ENCODE measurements around the gene CARD9.

Gene CARD9

DNA sequence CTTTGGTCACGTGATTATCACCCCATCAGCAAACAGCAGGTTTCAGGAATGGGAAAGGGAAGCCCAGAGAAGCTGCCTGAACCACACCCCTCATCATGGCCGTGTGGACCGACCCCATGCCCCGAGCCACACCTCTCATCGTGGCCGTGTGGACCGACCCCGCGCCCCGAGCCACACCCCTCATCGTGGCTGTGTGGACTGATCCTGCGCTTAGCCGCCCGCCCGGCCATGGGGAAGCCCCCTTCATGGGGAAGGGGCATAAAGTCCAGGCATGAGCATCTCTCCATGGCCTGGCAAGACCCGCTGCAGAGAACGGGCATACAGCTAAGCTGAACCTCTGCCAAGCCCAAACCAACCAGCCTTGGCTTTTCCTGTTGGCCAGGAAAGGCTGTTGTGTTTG is 20.1 kb upstream of the CARD9 start:
- H3K4me3 ChIP-seq (ENCODE audit: low read depth, low read length), result no peak overlapping the region
- H3K27ac ChIP-seq (ENCODE audit: extremely low read depth, low read depth, low read length), result no peak overlapping the region
- TF ChIP-seq ZNF423 (tag by site-specific recombination; IDR thresholded peaks at IDR 0.05) (no peak), ZFP37 (tag by site-specific recombination; IDR thresholded peaks at IDR 0.05) (no peak), ZNF140 (tag by site-specific recombination; IDR thresholded peaks at IDR 0.05) (no peak), ZNF658 (tag by site-specific recombination; IDR thresholded peaks at IDR 0.05) (no peak), GLIS1 (tag by site-specific recombination; IDR thresholded peaks at IDR 0.05) (no peak), HOXD13 (CRISPR knock-in tag; IDR thresholded peaks at IDR 0.05; ENCODE audit: borderline replicate concordance) (no peak), ZNF324 (tag by site-specific recombination; IDR thresholded peaks at IDR 0.05) (no peak)
- TF ChIP-seq, protein P1, sequence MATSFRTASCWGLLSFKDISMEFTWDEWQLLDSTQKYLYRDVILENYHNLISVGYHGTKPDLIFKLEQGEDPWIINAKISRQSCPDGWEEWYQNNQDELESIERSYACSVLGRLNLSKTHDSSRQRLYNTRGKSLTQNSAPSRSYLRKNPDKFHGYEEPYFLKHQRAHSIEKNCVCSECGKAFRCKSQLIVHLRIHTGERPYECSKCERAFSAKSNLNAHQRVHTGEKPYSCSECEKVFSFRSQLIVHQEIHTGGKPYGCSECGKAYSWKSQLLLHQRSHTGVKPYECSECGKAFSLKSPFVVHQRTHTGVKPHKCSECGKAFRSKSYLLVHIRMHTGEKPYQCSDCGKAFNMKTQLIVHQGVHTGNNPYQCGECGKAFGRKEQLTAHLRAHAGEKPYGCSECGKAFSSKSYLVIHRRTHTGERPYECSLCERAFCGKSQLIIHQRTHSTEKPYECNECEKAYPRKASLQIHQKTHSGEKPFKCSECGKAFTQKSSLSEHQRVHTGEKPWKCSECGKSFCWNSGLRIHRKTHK (tag by site-specific recombination; IDR thresholded peaks at IDR 0.05), result no peak
- no peaks in the 10 kb centered on the region for H3K9me3 ChIP-seq (ENCODE audit: control insufficient read depth, insufficient read depth, low read depth, low read length)
- ChIA-PET CTCF (interaction anchor here (0.7 to 5.1 kb wide), 2 partner anchors 8 to 155 kb away, joined by 3 to 23 read pairs; no protein-coding TSS in a partner anchor), POLR2A (interaction anchor here (1.1 to 1.3 kb wide), 3 partner anchors 27 to 39 kb away, joined by 3 to 5 read pairs (median 3); partner anchors contain the start of gene DNLZ)
- peaks cover 14 to 92% of the 10 kb centered on the region in 2 experiments for H3K36me3 ChIP-seq (ENCODE audit: control insufficient read depth in 2 of 2, insufficient read depth in 1 of 2, low read length in 2 of 2)
- H3K4me1 ChIP-seq (ENCODE audit: control insufficient read depth, insufficient read depth, low read length), result no peaks in the 10 kb centered on the region

DNA sequence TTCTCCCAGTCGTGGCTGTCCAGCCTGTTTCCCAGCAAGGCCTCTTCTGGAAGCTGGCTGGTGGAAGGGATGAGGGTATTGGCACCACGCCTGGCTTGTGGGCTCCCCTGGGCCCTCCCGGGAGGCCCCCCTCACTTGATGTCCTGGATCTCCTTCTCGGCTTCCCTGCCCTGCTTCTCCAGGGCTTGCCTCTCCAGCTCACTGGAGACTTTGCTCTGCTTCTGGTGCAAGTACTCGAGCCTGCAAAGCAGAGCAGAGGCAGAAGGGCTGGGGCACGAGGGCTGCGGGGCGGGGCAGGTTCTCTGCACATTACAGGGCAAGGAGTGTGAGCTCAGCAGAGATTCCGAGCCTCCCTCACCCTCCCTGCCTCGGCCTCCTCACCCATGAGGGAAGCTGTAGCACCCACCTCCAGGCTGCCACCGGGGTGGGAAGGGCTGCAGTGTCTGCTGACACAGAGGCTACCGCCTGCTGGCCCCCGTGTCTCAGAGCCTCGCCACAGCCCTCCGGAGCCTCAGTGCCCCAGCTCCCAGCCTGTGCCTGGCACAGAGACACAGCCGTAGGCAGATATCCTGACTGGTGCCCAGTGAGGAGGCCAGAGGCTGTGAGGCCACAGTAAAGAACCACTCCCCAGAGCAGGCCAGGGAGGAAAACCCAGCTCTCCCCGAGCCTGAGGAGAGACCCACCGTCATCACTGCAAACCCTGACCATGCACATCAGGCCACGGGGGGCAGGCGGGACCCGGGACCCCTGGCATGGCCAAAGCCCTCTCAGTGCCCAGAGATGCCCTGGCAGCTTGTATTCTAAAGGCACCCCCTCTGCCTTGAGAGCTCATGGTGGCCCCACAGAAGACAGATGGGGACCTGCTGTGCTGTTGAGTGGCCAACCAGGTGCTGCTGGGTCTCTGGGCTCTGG is 19.3 kb upstream of the CARD9 start:
- H3K36me3 ChIP-seq (ENCODE audit: control insufficient read depth in 2 of 2, insufficient read depth in 1 of 2, low read length in 2 of 2), result peaks cover 14 to 92% of the 10 kb centered on the region in 2 experiments
- ChIA-PET CTCF (interaction anchor here (1.1 to 5.1 kb wide), 3 partner anchors 9 to 279 kb away, joined by 4 to 23 read pairs (median 5); no protein-coding TSS in a partner anchor), POLR2A (interaction anchor here (1.1 to 1.3 kb wide), 4 partner anchors 15 to 39 kb away, joined by 3 to 5 read pairs (median 3); partner anchors contain the start of gene DNLZ)
- TF ChIP-seq, protein P2, sequence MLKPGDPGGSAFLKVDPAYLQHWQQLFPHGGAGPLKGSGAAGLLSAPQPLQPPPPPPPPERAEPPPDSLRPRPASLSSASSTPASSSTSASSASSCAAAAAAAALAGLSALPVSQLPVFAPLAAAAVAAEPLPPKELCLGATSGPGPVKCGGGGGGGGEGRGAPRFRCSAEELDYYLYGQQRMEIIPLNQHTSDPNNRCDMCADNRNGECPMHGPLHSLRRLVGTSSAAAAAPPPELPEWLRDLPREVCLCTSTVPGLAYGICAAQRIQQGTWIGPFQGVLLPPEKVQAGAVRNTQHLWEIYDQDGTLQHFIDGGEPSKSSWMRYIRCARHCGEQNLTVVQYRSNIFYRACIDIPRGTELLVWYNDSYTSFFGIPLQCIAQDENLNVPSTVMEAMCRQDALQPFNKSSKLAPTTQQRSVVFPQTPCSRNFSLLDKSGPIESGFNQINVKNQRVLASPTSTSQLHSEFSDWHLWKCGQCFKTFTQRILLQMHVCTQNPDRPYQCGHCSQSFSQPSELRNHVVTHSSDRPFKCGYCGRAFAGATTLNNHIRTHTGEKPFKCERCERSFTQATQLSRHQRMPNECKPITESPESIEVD (tag by site-specific recombination; IDR thresholded peaks at IDR 0.05), result no peak
- TF ChIP-seq, protein P3, sequence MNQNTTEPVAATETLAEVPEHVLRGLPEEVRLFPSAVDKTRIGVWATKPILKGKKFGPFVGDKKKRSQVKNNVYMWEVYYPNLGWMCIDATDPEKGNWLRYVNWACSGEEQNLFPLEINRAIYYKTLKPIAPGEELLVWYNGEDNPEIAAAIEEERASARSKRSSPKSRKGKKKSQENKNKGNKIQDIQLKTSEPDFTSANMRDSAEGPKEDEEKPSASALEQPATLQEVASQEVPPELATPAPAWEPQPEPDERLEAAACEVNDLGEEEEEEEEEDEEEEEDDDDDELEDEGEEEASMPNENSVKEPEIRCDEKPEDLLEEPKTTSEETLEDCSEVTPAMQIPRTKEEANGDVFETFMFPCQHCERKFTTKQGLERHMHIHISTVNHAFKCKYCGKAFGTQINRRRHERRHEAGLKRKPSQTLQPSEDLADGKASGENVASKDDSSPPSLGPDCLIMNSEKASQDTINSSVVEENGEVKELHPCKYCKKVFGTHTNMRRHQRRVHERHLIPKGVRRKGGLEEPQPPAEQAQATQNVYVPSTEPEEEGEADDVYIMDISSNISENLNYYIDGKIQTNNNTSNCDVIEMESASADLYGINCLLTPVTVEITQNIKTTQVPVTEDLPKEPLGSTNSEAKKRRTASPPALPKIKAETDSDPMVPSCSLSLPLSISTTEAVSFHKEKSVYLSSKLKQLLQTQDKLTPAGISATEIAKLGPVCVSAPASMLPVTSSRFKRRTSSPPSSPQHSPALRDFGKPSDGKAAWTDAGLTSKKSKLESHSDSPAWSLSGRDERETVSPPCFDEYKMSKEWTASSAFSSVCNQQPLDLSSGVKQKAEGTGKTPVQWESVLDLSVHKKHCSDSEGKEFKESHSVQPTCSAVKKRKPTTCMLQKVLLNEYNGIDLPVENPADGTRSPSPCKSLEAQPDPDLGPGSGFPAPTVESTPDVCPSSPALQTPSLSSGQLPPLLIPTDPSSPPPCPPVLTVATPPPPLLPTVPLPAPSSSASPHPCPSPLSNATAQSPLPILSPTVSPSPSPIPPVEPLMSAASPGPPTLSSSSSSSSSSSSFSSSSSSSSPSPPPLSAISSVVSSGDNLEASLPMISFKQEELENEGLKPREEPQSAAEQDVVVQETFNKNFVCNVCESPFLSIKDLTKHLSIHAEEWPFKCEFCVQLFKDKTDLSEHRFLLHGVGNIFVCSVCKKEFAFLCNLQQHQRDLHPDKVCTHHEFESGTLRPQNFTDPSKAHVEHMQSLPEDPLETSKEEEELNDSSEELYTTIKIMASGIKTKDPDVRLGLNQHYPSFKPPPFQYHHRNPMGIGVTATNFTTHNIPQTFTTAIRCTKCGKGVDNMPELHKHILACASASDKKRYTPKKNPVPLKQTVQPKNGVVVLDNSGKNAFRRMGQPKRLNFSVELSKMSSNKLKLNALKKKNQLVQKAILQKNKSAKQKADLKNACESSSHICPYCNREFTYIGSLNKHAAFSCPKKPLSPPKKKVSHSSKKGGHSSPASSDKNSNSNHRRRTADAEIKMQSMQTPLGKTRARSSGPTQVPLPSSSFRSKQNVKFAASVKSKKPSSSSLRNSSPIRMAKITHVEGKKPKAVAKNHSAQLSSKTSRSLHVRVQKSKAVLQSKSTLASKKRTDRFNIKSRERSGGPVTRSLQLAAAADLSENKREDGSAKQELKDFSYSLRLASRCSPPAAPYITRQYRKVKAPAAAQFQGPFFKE (tag by site-specific recombination; IDR thresholded peaks at IDR 0.05; ENCODE audit: borderline replicate concordance), result no peak
- TF ChIP-seq ZNF19 (tag by site-specific recombination; IDR thresholded peaks at IDR 0.05; ENCODE audit: low read depth) (no peak), ZBTB48 (tag by site-specific recombination; IDR thresholded peaks at IDR 0.05) (no peak), RBAK (tag by site-specific recombination; IDR thresholded peaks at IDR 0.05) (no peak), ZNF155 (tag by site-specific recombination; IDR thresholded peaks at IDR 0.05) (no peak), SCRT2 (tag by site-specific recombination; IDR thresholded peaks at IDR 0.05) (0 out of 2 replicates have a peak, but pooled peaks have one; percentile 1), FEZF1 (tag by site-specific recombination; IDR thresholded peaks at IDR 0.05) (no peak), PRDM1 (tag by site-specific recombination; IDR thresholded peaks at IDR 0.05) (no peak), GLIS1 (tag by site-specific recombination; IDR thresholded peaks at IDR 0.05) (peak; percentile 62), ZNF324 (tag by site-specific recombination; IDR thresholded peaks at IDR 0.05) (no peak), ZNF654 (tag by site-specific recombination; IDR thresholded peaks at IDR 0.05; ENCODE audit: low read depth) (no peak), HOXA7 (CRISPR knock-in tag; IDR thresholded peaks at IDR 0.05; ENCODE audit: borderline replicate concordance) (no peak), KLF1 (tag by site-specific recombination; IDR thresholded peaks at IDR 0.05) (peak; percentile 53), KLF16 (tag by site-specific recombination; IDR thresholded peaks at IDR 0.05) (no peak), ZNF837 (tag by site-specific recombination; IDR thresholded peaks at IDR 0.05) (no peak), GLIS2 (tag by site-specific recombination; IDR thresholded peaks at IDR 0.05) (0 out of 2 replicates have a peak, but pooled peaks have one; percentile 26)
- TF ChIP-seq, protein P4, sequence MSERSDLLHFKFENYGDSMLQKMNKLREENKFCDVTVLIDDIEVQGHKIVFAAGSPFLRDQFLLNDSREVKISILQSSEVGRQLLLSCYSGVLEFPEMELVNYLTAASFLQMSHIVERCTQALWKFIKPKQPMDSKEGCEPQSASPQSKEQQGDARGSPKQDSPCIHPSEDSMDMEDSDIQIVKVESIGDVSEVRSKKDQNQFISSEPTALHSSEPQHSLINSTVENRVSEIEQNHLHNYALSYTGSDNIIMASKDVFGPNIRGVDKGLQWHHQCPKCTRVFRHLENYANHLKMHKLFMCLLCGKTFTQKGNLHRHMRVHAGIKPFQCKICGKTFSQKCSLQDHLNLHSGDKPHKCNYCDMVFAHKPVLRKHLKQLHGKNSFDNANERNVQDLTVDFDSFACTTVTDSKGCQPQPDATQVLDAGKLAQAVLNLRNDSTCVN (tag by site-specific recombination; optimal IDR thresholded peaks at IDR 0.05), result no peak

More for the DNA sequence above, 19.3 kb upstream of the CARD9 start:
- no peak overlapping the region for H3K27ac ChIP-seq (ENCODE audit: extremely low read depth, low read depth, low read length)
- no peak overlapping the region for H3K4me3 ChIP-seq (ENCODE audit: low read depth, low read length)
- no peaks in the 10 kb centered on the region for H3K9me3 ChIP-seq (ENCODE audit: control insufficient read depth, insufficient read depth, low read depth, low read length)
- H3K4me1 ChIP-seq (ENCODE audit: control insufficient read depth, insufficient read depth, low read length), result no peaks in the 10 kb centered on the region

Data from HEK293 (cell line).